Muscle of back (tissue), 11 donors: ENCODE measurements around the gene HMCN2. TPM values are rescaled to one million over a fixed set of nuclear protein-coding genes. Genes with fewer than 3 reads are reported as not detected.

Source experiments
- DNase-seq, 3 donors: peaks; one replicate each; pipeline versions ENCODE4 v3.0.0 to v3.0.0-alpha.2; 2013
- polyA plus RNA-seq, 10 donors: library from polyadenylated mRNA; unstranded; fragments of 120-200 nt; gene quantifications; one replicate each; pipeline ENCODE4 v1.2.1, GENCODE V29; 2013; ENCODE audit not compliant: insufficient read length in 10 of 10

The HMCN2 gene
- polyA plus RNA-seq, 10 donors: 4.8 to 21.1 (median 10.9) TPM

GRCh38 chr9:130366072-130366471 is 100.5 kb downstream of the HMCN2 start:
- DNase-seq: no peak

GRCh38 chr9:130366888-130367550 is 101.5 kb downstream of the HMCN2 start:
- DNase-seq: no peak

- no peak for DNase-seq
Measured at GRCh38 chr9:130368631-130369103, 103.1 kb downstream of the HMCN2 start.

- DNase-seq: no peak
Measured at GRCh38 chr9:130370226-130370625, 104.7 kb downstream of the HMCN2 start.

- DNase-seq: no peak
Measured at GRCh38 chr9:130371196-130371966, 105.8 kb downstream of the HMCN2 start.

- no peak for DNase-seq
Measured at GRCh38 chr9:130372057-130372456, 106.5 kb downstream of the HMCN2 start.

- DNase-seq: no peak
Measured at GRCh38 chr9:130373679-130374325, 108.2 kb downstream of the HMCN2 start.

- DNase-seq: no peak
Measured at GRCh38 chr9:130377612-130378011, 112.1 kb downstream of the HMCN2 start.

GRCh38 chr9:130378875-130379648 is 113.5 kb downstream of the HMCN2 start:
- no peak for DNase-seq

- no peak for DNase-seq
Measured at GRCh38 chr9:130379649-130379970, 114.0 kb downstream of the HMCN2 start.

- DNase-seq: no peak
Measured at GRCh38 chr9:130380920-130381469, 115.4 kb downstream of the HMCN2 start.

- DNase-seq: no peak
Measured at GRCh38 chr9:130381660-130382059, 116.1 kb downstream of the HMCN2 start.

- DNase-seq: no peak
Measured at GRCh38 chr9:130382096-130382495, 116.5 kb downstream of the HMCN2 start.

- DNase-seq: no peak
Measured at GRCh38 chr9:130382636-130383349, 117.2 kb downstream of the HMCN2 start.

- no peak for DNase-seq
Measured at GRCh38 chr9:130383350-130383715, 117.8 kb downstream of the HMCN2 start.

GRCh38 chr9:130383979-130384676 is 118.6 kb downstream of the HMCN2 start:
- no peak for DNase-seq

GRCh38 chr9:130385257-130385656 is 119.7 kb downstream of the HMCN2 start:
- DNase-seq: no peak

GRCh38 chr9:130387398-130387797 is 121.8 kb downstream of the HMCN2 start:
- no peak for DNase-seq

GRCh38 chr9:130387905-130388304 is 122.3 kb downstream of the HMCN2 start:
- DNase-seq: no peak

- DNase-seq: no peak
Measured at GRCh38 chr9:130390390-130390789, 124.8 kb downstream of the HMCN2 start.

GRCh38 chr9:130390986-130391385 is 125.4 kb downstream of the HMCN2 start:
- DNase-seq: no peak
